Measurements from ENCODE around the gene KCNIP4. TPM values are rescaled to one million over a fixed set of nuclear protein-coding genes. Genes with fewer than 3 reads are reported as not detected.

Gene KCNIP4
- polyA plus RNA-seq, 3 donors = 0.09 to 0.25 TPM; not detected in 1

- H3K9me3 ChIP-seq (replicated peaks in 1 of 2; ENCODE audit: control insufficient read depth in 1 of 2, insufficient read depth in 1 of 2, low read length in 2 of 2) = no peaks in the 10 kb centered on the region
- H3K4me3 ChIP-seq (replicated peaks in 1 of 3; ENCODE audit: low read depth in 2 of 3, low read length in 3 of 3) = no peak overlapping the region
- no peaks in the 10 kb centered on the region for H3K27me3 ChIP-seq (ENCODE audit: control insufficient read depth in 2 of 2, insufficient read depth in 2 of 2, low read length in 2 of 2)
- H3K79me2 ChIP-seq (ENCODE audit: insufficient read depth, low read length) = no peaks in the 10 kb centered on the region
- no CpG with 5 or more reads among the region's 1 CpG for WGBS (ENCODE audit: insufficient coverage)
- H3K4me3 Mint-ChIP-seq = no peak overlapping the region
- no peak for TF ChIP-seq CTCF (IDR thresholded peaks at IDR 0.05)
- peaks cover 0 to 8% (median 0%) of the 10 kb centered on the region in 7 donors for H3K9me3 Mint-ChIP-seq
- H3K27me3 Mint-ChIP-seq (ENCODE audit: low read depth in 3 of 3) = no peaks in the 10 kb centered on the region
- H3K4me1 Mint-ChIP-seq = no peaks in the 10 kb centered on the region
- no peak overlapping the region for H3K27ac ChIP-seq (ENCODE audit: low read depth in 1 of 2, low read length in 2 of 2)
- DNase-seq = no peak
- H3K36me3 ChIP-seq (replicated peaks in 1 of 2; ENCODE audit: control insufficient read depth in 1 of 2, insufficient read depth in 2 of 2, low read length in 2 of 2) = no peaks in the 10 kb centered on the region
- H2AFZ ChIP-seq (ENCODE audit: insufficient read depth, low read depth, low read length, poor library complexity, severe bottlenecking) = no peak overlapping the region
- no peaks in the 10 kb centered on the region for H3K36me3 Mint-ChIP-seq
- H4K20me1 ChIP-seq (ENCODE audit: insufficient read depth, low read length) = no peaks in the 10 kb centered on the region
- no peak overlapping the region for H3K27ac Mint-ChIP-seq
- H3K4me2 ChIP-seq (replicated peaks; ENCODE audit: extremely low read depth, low read length, poor library complexity, severe bottlenecking) = no peak overlapping the region
- H3K9ac ChIP-seq (ENCODE audit: insufficient read depth, low read length, poor library complexity, severe bottlenecking) = no peak overlapping the region
- intact Hi-C loops (cut with micrococcal nuclease) = no loop called here
- no peaks in the 10 kb centered on the region for H3K4me1 ChIP-seq (ENCODE audit: control insufficient read depth in 1 of 2, insufficient read depth in 2 of 2, low read length in 2 of 2)
Observed at GRCh38 chr4:21692241-21692640, 256.3 kb downstream of the KCNIP4 start.

- Histone ChIP-seq H3K4me2 (replicated peaks; ENCODE audit: extremely low read depth, low read length, poor library complexity, severe bottlenecking) (no peak overlapping the region), H3K27ac (ENCODE audit: low read depth in 1 of 2, low read length in 2 of 2) (no peak overlapping the region), H3K9ac (ENCODE audit: insufficient read depth, low read length, poor library complexity, severe bottlenecking) (no peak overlapping the region), H3K4me3 (replicated peaks in 1 of 3; ENCODE audit: low read depth in 2 of 3, low read length in 3 of 3) (no peak overlapping the region), H4K20me1 (ENCODE audit: insufficient read depth, low read length) (no peaks in the 10 kb centered on the region), H3K4me1 (ENCODE audit: control insufficient read depth in 1 of 2, insufficient read depth in 2 of 2, low read length in 2 of 2) (no peaks in the 10 kb centered on the region), H3K79me2 (ENCODE audit: insufficient read depth, low read length) (no peaks in the 10 kb centered on the region), H2AFZ (ENCODE audit: insufficient read depth, low read depth, low read length, poor library complexity, severe bottlenecking) (no peak overlapping the region), H3K27me3 (ENCODE audit: control insufficient read depth in 2 of 2, insufficient read depth in 2 of 2, low read length in 2 of 2) (no peaks in the 10 kb centered on the region), H3K9me3 (replicated peaks in 1 of 2; ENCODE audit: control insufficient read depth in 1 of 2, insufficient read depth in 1 of 2, low read length in 2 of 2) (no peaks in the 10 kb centered on the region), H3K36me3 (replicated peaks in 1 of 2; ENCODE audit: control insufficient read depth in 1 of 2, insufficient read depth in 2 of 2, low read length in 2 of 2) (no peaks in the 10 kb centered on the region)
- H3K9me3 Mint-ChIP-seq = peaks cover 0 to 8% (median 0%) of the 10 kb centered on the region in 7 donors
- DNase-seq = no peak
- H3K4me1 Mint-ChIP-seq = no peaks in the 10 kb centered on the region
- H3K27me3 Mint-ChIP-seq (ENCODE audit: low read depth in 3 of 3) = no peaks in the 10 kb centered on the region
- no peak overlapping the region for H3K27ac Mint-ChIP-seq
- no peaks in the 10 kb centered on the region for H3K36me3 Mint-ChIP-seq
- 43% methylated on average over 1 of the region's 3 CpGs for WGBS (ENCODE audit: insufficient coverage)
- no peak for TF ChIP-seq CTCF (IDR thresholded peaks at IDR 0.05)
- intact Hi-C loops (cut with micrococcal nuclease) = no loop called here
- no peak overlapping the region for H3K4me3 Mint-ChIP-seq
Observed at GRCh38 chr4:21688596-21689265, 259.8 kb downstream of the KCNIP4 start.

All from CD14-positive monocyte (primary cell).